H1 (cell line): ENCODE data around the gene CD160.

Source experiments
- CTBP2 ChIP-seq: IDR thresholded peaks from 2 replicates; pipeline ENCODE4 v1.7.0; 2011; ENCODE audit warnings: borderline replicate concordance, mild to moderate bottlenecking, moderate library complexity, mixed read lengths, low read length; ENCODE audit not compliant: insufficient read depth, insufficient read length
- EGR1 ChIP-seq: IDR thresholded peaks from 2 replicates; pipeline ENCODE4 v1.6.1; 2011; ENCODE audit warnings: low read depth, low read length, borderline replicate concordance
- EZH2 ChIP-seq: fragments of 200-600 bp; sonication (generic); IDR thresholded peaks from 2 replicates; pipeline ENCODE4 v1.7.1; 2012; ENCODE audit warnings: low read depth, mild to moderate bottlenecking, moderate library complexity, low read length, inconsistent platforms; ENCODE audit not compliant: severe bottlenecking
- POLR2A ChIP-seq, 2 experiments: IDR thresholded peaks; 1 replicate in 1 of 2; 2 replicates in 1 of 2; pipeline ENCODE4 v1.6.1; 2011; ENCODE audit warnings: low read depth in 2 of 2, low read length in 2 of 2, mild to moderate bottlenecking in 2 of 2; ENCODE audit errors: control extremely low read depth in 1 of 2
- RAD21 ChIP-seq, 2 experiments: IDR thresholded peaks in 1 of 2; conservative IDR thresholded peaks in 1 of 2; 2 replicates each; pipeline ENCODE4 v1.6.1; 2011; ENCODE audit warnings: low read depth in 2 of 2, low read length in 2 of 2, improper control_type of control experiment in 1 of 2, inconsistent platforms in 1 of 2, mild to moderate bottlenecking in 1 of 2, moderate library complexity in 1 of 2
- TAF1 ChIP-seq: IDR thresholded peaks from 2 replicates; pipeline ENCODE4 v1.6.1; 2011; ENCODE audit warnings: mild to moderate bottlenecking, low read depth, low read length
- YY1 ChIP-seq: IDR thresholded peaks from 2 replicates; pipeline ENCODE4 v1.6.1; 2011; ENCODE audit warnings: low read depth, mild to moderate bottlenecking, low read length
- TF ChIP-seq, protein P1 (sequence below), 3 experiments: IDR thresholded peaks; 1 replicate in 2 of 3; 2 replicates in 1 of 3; pipeline versions ENCODE4 v1.5.1 to v1.6.1; 2011; ENCODE audit warnings: low read length in 3 of 3, mild to moderate bottlenecking in 3 of 3, inconsistent platforms in 2 of 3, low read depth in 1 of 3, moderate library complexity in 1 of 3; ENCODE audit not compliant: insufficient read depth in 1 of 3; ENCODE audit errors: control extremely low read depth in 1 of 3
- TF ChIP-seq, protein P2 (sequence below): IDR thresholded peaks from 2 replicates; pipeline ENCODE4 v1.6.1; 2012; ENCODE audit warnings: inconsistent platforms

DNA sequence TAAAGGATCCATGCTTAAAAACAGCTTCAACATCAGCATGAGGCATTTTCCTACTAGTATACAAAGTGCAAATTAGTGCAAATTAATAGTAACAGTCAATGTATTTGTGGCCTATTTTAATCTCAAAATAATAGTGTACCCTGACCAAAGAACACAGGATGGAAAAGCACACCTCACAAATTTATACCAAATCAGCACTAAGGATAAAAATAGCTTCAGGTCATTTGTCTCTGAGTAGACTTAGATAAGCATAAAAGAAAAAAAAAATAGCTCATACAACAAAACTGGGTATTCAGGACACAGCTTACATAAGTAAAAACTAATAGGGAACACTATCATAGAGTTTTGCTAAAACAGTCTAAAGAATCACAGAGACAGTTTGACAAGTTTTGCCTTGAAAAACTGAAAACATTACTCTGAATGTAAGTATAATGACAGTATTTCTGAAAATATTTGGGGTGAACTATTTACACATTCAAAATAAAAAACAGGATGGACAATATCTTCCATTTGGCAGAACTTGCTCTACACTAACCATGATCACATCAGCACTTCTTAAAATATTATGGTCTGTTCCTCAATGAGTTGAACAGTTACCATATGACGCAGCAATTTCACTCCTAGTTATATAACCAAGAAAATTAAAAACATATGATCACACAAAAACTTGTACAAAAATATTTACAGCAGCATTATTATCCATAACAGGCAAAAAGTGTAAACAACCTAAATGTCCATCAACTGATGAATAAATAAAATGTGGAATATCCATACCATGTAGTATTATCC lies 58.3 kb downstream of the CD160 start:
- TF ChIP-seq, protein P1, sequence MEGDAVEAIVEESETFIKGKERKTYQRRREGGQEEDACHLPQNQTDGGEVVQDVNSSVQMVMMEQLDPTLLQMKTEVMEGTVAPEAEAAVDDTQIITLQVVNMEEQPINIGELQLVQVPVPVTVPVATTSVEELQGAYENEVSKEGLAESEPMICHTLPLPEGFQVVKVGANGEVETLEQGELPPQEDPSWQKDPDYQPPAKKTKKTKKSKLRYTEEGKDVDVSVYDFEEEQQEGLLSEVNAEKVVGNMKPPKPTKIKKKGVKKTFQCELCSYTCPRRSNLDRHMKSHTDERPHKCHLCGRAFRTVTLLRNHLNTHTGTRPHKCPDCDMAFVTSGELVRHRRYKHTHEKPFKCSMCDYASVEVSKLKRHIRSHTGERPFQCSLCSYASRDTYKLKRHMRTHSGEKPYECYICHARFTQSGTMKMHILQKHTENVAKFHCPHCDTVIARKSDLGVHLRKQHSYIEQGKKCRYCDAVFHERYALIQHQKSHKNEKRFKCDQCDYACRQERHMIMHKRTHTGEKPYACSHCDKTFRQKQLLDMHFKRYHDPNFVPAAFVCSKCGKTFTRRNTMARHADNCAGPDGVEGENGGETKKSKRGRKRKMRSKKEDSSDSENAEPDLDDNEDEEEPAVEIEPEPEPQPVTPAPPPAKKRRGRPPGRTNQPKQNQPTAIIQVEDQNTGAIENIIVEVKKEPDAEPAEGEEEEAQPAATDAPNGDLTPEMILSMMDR (IDR thresholded peaks at IDR 0.05; ENCODE audit: control extremely low read depth in 1 of 3, insufficient read depth in 1 of 3, low read depth in 1 of 3, low read length in 3 of 3) = no peak
- no peak for TF ChIP-seq RAD21 (IDR thresholded peaks at IDR 0.05 in 1 of 2, conservative IDR thresholded peaks at IDR 0.05 in 1 of 2; ENCODE audit: low read depth in 2 of 2, low read length in 2 of 2)
- no peak for TF ChIP-seq POLR2A (IDR thresholded peaks at IDR 0.05; ENCODE audit: control extremely low read depth in 1 of 2, low read depth in 2 of 2, low read length in 2 of 2)
- no peak for TF ChIP-seq EGR1
- no peak for TF ChIP-seq YY1
- TF ChIP-seq CTBP2 = no peak
- no peak for TF ChIP-seq TAF1
- TF ChIP-seq EZH2 = no peak
- TF ChIP-seq, protein P2, sequence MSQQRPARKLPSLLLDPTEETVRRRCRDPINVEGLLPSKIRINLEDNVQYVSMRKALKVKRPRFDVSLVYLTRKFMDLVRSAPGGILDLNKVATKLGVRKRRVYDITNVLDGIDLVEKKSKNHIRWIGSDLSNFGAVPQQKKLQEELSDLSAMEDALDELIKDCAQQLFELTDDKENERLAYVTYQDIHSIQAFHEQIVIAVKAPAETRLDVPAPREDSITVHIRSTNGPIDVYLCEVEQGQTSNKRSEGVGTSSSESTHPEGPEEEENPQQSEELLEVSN = no peak
